GM12892 (cell line): ENCODE measurements around the gene ADGRL3.

Source experiments
- DNase-seq: peaks from one replicate; pipeline ENCODE4 v3.0.0; 2011; ENCODE audit not compliant: insufficient read length
- FAIRE-seq: peaks from 2 replicates; lab custom pipeline; 2011; peaks lifted over from hg19 to GRCh38; lab: Jason Lieb, UNC
- POLR2A ChIP-seq: IDR thresholded peaks from 2 replicates; pipeline ENCODE4 v1.6.1; 2011; ENCODE audit warnings: low read depth, low read length, control low read depth
- POLR2AphosphoS5 ChIP-seq: IDR thresholded peaks from 2 replicates; pipeline ENCODE4 v1.6.1; 2011; ENCODE audit warnings: low read depth, low read length, control low read depth
- TAF1 ChIP-seq: IDR thresholded peaks from 2 replicates; pipeline ENCODE4 v1.6.1; 2011; ENCODE audit warnings: low read depth, mild to moderate bottlenecking, control low read depth, low read length, borderline replicate concordance

ADGRL3 gene

GRCh38 chr4:61445374-61446063, 245.4 kb downstream of the ADGRL3 start:
- TF ChIP-seq POLR2AphosphoS5, result no peak
- TF ChIP-seq POLR2A, result no peak
- no peak for FAIRE-seq
- DNase-seq, result no peak

GRCh38 chr4:61446941-61447340, 246.8 kb downstream of the ADGRL3 start:
- FAIRE-seq, result no peak
- no peak for TF ChIP-seq TAF1
- TF ChIP-seq POLR2AphosphoS5, result no peak
- TF ChIP-seq POLR2A, result no peak
- DNase-seq, result no peak

- DNase-seq, result no peak
- no peak for FAIRE-seq
- no peak for TF ChIP-seq POLR2A
- no peak for TF ChIP-seq TAF1
- no peak for TF ChIP-seq POLR2AphosphoS5
Measured at GRCh38 chr4:61447918-61448317, 247.8 kb downstream of the ADGRL3 start.

GRCh38 chr4:61451935-61452334, 251.8 kb downstream of the ADGRL3 start:
- TF ChIP-seq POLR2A, result no peak
- TF ChIP-seq TAF1, result no peak
- TF ChIP-seq POLR2AphosphoS5, result no peak
- FAIRE-seq, result no peak
- no peak for DNase-seq

GRCh38 chr4:61461956-61462355, 261.8 kb downstream of the ADGRL3 start:
- FAIRE-seq (no peak), DNase-seq (no peak)
- TF ChIP-seq TAF1 (no peak), POLR2A (no peak), POLR2AphosphoS5 (no peak)

- no peak for DNase-seq
- no peak for FAIRE-seq
- TF ChIP-seq TAF1 (no peak), POLR2AphosphoS5 (no peak), POLR2A (no peak)
Measured at GRCh38 chr4:61462451-61463326, 262.6 kb downstream of the ADGRL3 start.

- no peak for DNase-seq
- TF ChIP-seq POLR2A (no peak), TAF1 (no peak), POLR2AphosphoS5 (no peak)
- FAIRE-seq, result no peak
Measured at GRCh38 chr4:61468024-61468720, 268.0 kb downstream of the ADGRL3 start.

GRCh38 chr4:61473306-61473705, 273.2 kb downstream of the ADGRL3 start:
- FAIRE-seq, result no peak
- TF ChIP-seq TAF1, result no peak
- TF ChIP-seq POLR2AphosphoS5, result no peak
- TF ChIP-seq POLR2A, result no peak
- DNase-seq, result no peak

- FAIRE-seq, result no peak
Measured at GRCh38 chr4:61478340-61478739, 278.2 kb downstream of the ADGRL3 start.

GRCh38 chr4:61485056-61485455, 284.9 kb downstream of the ADGRL3 start:
- DNase-seq (no peak), FAIRE-seq (no peak)
- TF ChIP-seq POLR2AphosphoS5, result no peak
- no peak for TF ChIP-seq TAF1
- TF ChIP-seq POLR2A, result no peak

More at GRCh38 chr4:61478340-61478739, 278.2 kb downstream of the ADGRL3 start:
- DNase-seq, result no peak
- no peak for TF ChIP-seq POLR2A
- TF ChIP-seq TAF1, result no peak
- no peak for TF ChIP-seq POLR2AphosphoS5

- TF ChIP-seq TAF1 (no peak), POLR2AphosphoS5 (no peak), POLR2A (no peak)
- FAIRE-seq, result no peak
Measured at GRCh38 chr4:61489927-61490326, 289.8 kb downstream of the ADGRL3 start.

More at GRCh38 chr4:61489927-61490326, 289.8 kb downstream of the ADGRL3 start:
- no peak for DNase-seq
